SU-DHL-6 (cell line): ENCODE data around the gene MYH13.

ENCODE experiments used
- H2AFZ ChIP-seq: fragments of 200-600 bp; sonication (generic); 2 replicates; pipeline ENCODE4 v1.6.1; 2014; ENCODE audit warnings: low read depth, mild to moderate bottlenecking, moderate library complexity, mixed read lengths, antibody characterized with exemption, low read length; ENCODE audit not compliant: severe bottlenecking
- H3F3A ChIP-seq: fragments of 200-600 bp; shearing (Covaris generic); 2 replicates; pipeline ENCODE4 v1.6.0; 2016; ENCODE audit warnings: antibody characterized with exemption, mild to moderate bottlenecking; ENCODE audit not compliant: insufficient read depth
- H3K27ac ChIP-seq: fragments of 200-600 bp; sonication (generic); 2 replicates; pipeline ENCODE4 v1.5.1; 2016; ENCODE audit warnings: low read depth, mild to moderate bottlenecking, low read length, moderate library complexity, mixed read lengths
- H3K27me3 ChIP-seq: fragments of 200-600 bp; sonication (generic), shearing (Covaris generic); 2 replicates; pipeline ENCODE4 v1.6.0; 2014; ENCODE audit warnings: mild to moderate bottlenecking, low read length
- H3K36me3 ChIP-seq: fragments of 200-600 bp; sonication (generic); 2 replicates; pipeline ENCODE4 v1.6.1; 2014; ENCODE audit warnings: mild to moderate bottlenecking, low read length, mixed read lengths
- H3K4me2 ChIP-seq: fragments of 300-600, 200-600 bp; shearing (Covaris generic), sonication (generic); 2 replicates; pipeline ENCODE4 v1.6.0; 2014; ENCODE audit warnings: low read length, low read depth, mild to moderate bottlenecking; ENCODE audit not compliant: poor library complexity, severe bottlenecking
- H3K4me3 ChIP-seq: fragments of 200-600 bp; sonication (generic); 2 replicates; pipeline ENCODE4 v1.5.1; 2014; ENCODE audit warnings: antibody characterized with exemption, low read length, mild to moderate bottlenecking, mixed read lengths; ENCODE audit not compliant: insufficient read depth, poor library complexity, severe bottlenecking
- H3K79me2 ChIP-seq: fragments of 200-600 bp; sonication (generic); 2 replicates; pipeline ENCODE4 v1.6.1; 2014; ENCODE audit warnings: mild to moderate bottlenecking, low read length, moderate library complexity; ENCODE audit not compliant: insufficient read depth
- H3K9ac ChIP-seq: fragments of 200-600 bp; sonication (generic); 2 replicates; pipeline ENCODE4 v1.7.0; 2014; ENCODE audit warnings: mild to moderate bottlenecking, low read length
- H3K9me2 ChIP-seq: fragments of 200-600 bp; sonication (generic); replicated peaks from 2 replicates; pipeline ENCODE4 v1.6.1; 2014; ENCODE audit warnings: low read length; ENCODE audit not compliant: insufficient read depth
- H3K9me3 ChIP-seq: fragments of 200-600 bp; sonication (generic); 2 replicates; pipeline ENCODE4 v1.6.1; 2014; ENCODE audit warnings: low read length, mixed read lengths; ENCODE audit not compliant: insufficient read depth
- H4K20me1 ChIP-seq: fragments of 200-600 bp; sonication (generic); 2 replicates; pipeline ENCODE4 v1.6.1; 2014; ENCODE audit warnings: low read depth, mild to moderate bottlenecking, antibody characterized with exemption, low read length, moderate library complexity, mixed read lengths
- CTCF ChIP-seq: fragments of 200-600 bp; sonication (generic); IDR thresholded peaks from one replicate; pipeline ENCODE4 v1.5.1; 2017; ENCODE audit warnings: antibody characterized with exemption, mild to moderate bottlenecking, low read length, moderate library complexity; ENCODE audit not compliant: insufficient read depth, poor library complexity, severe bottlenecking
- EZH2phosphoT487 ChIP-seq: fragments of 200-600 bp; sonication (generic), shearing (Covaris generic); conservative IDR thresholded peaks from 2 replicates; pipeline ENCODE4 v1.6.1; 2018; ENCODE audit warnings: mild to moderate bottlenecking, antibody characterized with exemption, low read length, moderate library complexity, mixed read lengths

Gene MYH13

GRCh38 chr17:10261098-10261497 is 111.7 kb downstream of the MYH13 start:
- Histone ChIP-seq H3K27me3 (no peaks in the 10 kb centered on the region), H3F3A (no peaks in the 10 kb centered on the region), H3K79me2 (no peaks in the 10 kb centered on the region), H3K9me3 (no peaks in the 10 kb centered on the region), H3K4me3 (no peak overlapping the region), H3K4me2 (no peak overlapping the region), H3K9ac (no peak overlapping the region), H3K36me3 (no peaks in the 10 kb centered on the region), H3K27ac (no peak overlapping the region), H3K9me2 (no peaks in the 10 kb centered on the region), H4K20me1 (no peaks in the 10 kb centered on the region), H2AFZ (no peak overlapping the region)
- no peak for TF ChIP-seq EZH2phosphoT487
- no peak for TF ChIP-seq CTCF

- Histone ChIP-seq H3K79me2 (no peaks in the 10 kb centered on the region), H3K36me3 (no peaks in the 10 kb centered on the region), H2AFZ (no peak overlapping the region), H3K4me3 (no peak overlapping the region), H4K20me1 (no peaks in the 10 kb centered on the region), H3K9me2 (no peaks in the 10 kb centered on the region), H3K4me2 (no peak overlapping the region), H3K9ac (no peak overlapping the region), H3K27ac (no peak overlapping the region), H3K27me3 (no peaks in the 10 kb centered on the region), H3F3A (no peaks in the 10 kb centered on the region), H3K9me3 (no peaks in the 10 kb centered on the region)
- no peak for TF ChIP-seq EZH2phosphoT487
- TF ChIP-seq CTCF: no peak
Measured at GRCh38 chr17:10251212-10251948, 121.4 kb downstream of the MYH13 start.
